Transverse colon (tissue), 4 donors: ENCODE results near the gene BNIP5. TPM values are rescaled to one million over a fixed set of nuclear protein-coding genes. Genes with fewer than 3 reads are reported as not detected.

Source experiments
- DNase-seq: peaks from one replicate; pipeline ENCODE4 v3.0.0-alpha.2; 2019
- H3K27ac ChIP-seq, 4 donors: fragments of 200-600 bp; sonication (generic); 2 replicates each; pipeline ENCODE4 v1.5.1; 2016 to 2018; ENCODE audit warnings: inconsistent platforms in 4 of 4
- H3K27me3 ChIP-seq: fragments of 200-600 bp; sonication (generic); 2 replicates; pipeline ENCODE4 v1.5.1; 2017; ENCODE audit warnings: inconsistent platforms
- H3K36me3 ChIP-seq, 4 donors: fragments of 200-600 bp; sonication (generic); 2 replicates each; pipeline ENCODE4 v1.5.1; 2017 to 2019; ENCODE audit warnings: inconsistent platforms in 4 of 4
- H3K4me1 ChIP-seq, 4 donors: fragments of 200-600 bp; sonication (generic); 2 replicates each; pipeline ENCODE4 v1.5.1; 2017 to 2020; ENCODE audit warnings: inconsistent platforms in 4 of 4
- H3K4me3 ChIP-seq, 4 donors: fragments of 200-600 bp; sonication (generic); 1 replicate in 1 of 4; 2 replicates in 3 of 4; pipeline versions ENCODE4 v1.5.1 to v1.6.1; 2017 to 2019; ENCODE audit warnings: inconsistent platforms in 4 of 4
- H3K9me3 ChIP-seq, 2 donors: fragments of 200-600 bp; sonication (generic); 2 replicates each; pipeline ENCODE4 v1.5.1; 2017 to 2019; ENCODE audit warnings: inconsistent platforms in 2 of 2
- CTCF ChIP-seq, 5 experiments: fragments of 200-600 bp in 3 of 5; fragments of 450-650 bp in 2 of 5; sonication (generic) in 3 of 5; IDR thresholded peaks; 1 replicate in 2 of 5; 2 replicates in 3 of 5; pipeline ENCODE4 v1.5.1; 2016 to 2017; ENCODE audit warnings: antibody characterized with exemption in 5 of 5, inconsistent platforms in 3 of 5, mild to moderate bottlenecking in 2 of 5, moderate library complexity in 1 of 5
- EP300 ChIP-seq: sonication (generic); formaldehyde crosslinking; IDR thresholded peaks from one replicate; pipeline ENCODE4 v1.6.1; 2017; ENCODE audit warnings: antibody characterized with exemption, low read depth
- POLR2A ChIP-seq: fragments of 450-650 bp; IDR thresholded peaks from one replicate; pipeline ENCODE4 v1.6.1; 2016; ENCODE audit warnings: antibody characterized with exemption, mild to moderate bottlenecking, moderate library complexity
- POLR2AphosphoS5 ChIP-seq, 3 donors: sonication (generic); formaldehyde crosslinking; IDR thresholded peaks; one replicate each; pipeline ENCODE4 v1.6.1; 2016; ENCODE audit warnings: antibody characterized with exemption in 3 of 3
- WGBS, 2 donors: methylation state at CpG; one replicate each; pipeline ENCODE4 v1.1.5; 2018; ENCODE audit warnings: low coverage in 1 of 2; 5-methylcytosine and 5-hydroxymethylcytosine counted together
- in situ Hi-C, 4 donors: fragments of 200-750 bp; cut with MboI; loops; one replicate each; pipeline versions ENCODE4 v1.15.0 to v1.15.1; 2017; ENCODE audit warnings: low sequenced_read_pairs in 3 of 4, low pct_ligation_motif_present in 1 of 4, low pct_unique_long_range_greater_than_20kb in 1 of 4
- intact Hi-C: fragments of 100-400 bp; cut with DNase I; formaldehyde crosslinking; loops from one replicate; pipeline ENCODE4 v1.15.1; 2023; ENCODE audit warnings: low total_unique reads
- total RNA-seq, 4 donors: library from RNA; depleted of rRNA; stranded (reverse); fragments of >200 nt; gene quantifications; one replicate each; pipeline ENCODE4 v1.1.0, GENCODE V29; 2016

The BNIP5 gene
- total RNA-seq, 4 donors from 2014 or later: 6.0 to 23.6 (median 14.1) TPM

- in situ Hi-C loops (loop anchor here in 3 of 4 donors (10.0 to 25.0 kb wide), 3 partner anchors 244 to 344 kb away; partner anchors contain the start of genes SLC26A8 (in 3 of the 3) and MAPK14 (in 1 of the 3)), intact Hi-C loops (no loop called here)
- TF ChIP-seq POLR2A (no peak), EP300 (no peak), POLR2AphosphoS5 (IDR thresholded peaks at IDR 0.05) (no peak), CTCF (IDR thresholded peaks at IDR 0.05) (no peak)
Measured at GRCh38 chr6:36355819-36356218, 19.1 kb upstream of the BNIP5 start.

DNA sequence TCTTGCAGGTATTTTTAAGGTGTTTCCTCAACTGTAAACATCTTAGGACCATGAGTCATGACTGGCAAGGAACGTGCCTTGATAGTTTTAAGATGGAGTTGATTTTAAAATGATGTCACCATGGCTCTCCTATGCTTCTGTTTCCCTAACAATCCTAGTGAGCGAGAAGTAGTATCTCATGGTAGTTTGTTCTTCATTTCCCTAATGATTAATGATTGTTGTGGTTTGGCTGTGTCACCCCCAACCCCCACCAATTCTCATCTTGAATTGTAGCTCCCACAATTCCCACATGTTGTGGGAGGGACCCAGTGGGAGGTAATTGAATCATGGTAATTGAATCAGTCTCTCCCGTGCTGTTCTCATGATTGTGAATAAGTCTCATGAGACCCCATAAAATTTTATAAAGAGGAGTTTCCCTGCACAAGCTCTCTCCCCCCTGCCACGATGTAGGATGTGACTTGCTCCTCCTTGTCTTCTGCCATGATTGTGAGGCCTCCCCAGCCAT, 16.8 kb upstream of the BNIP5 start:
- Histone ChIP-seq H3K9me3 (no peaks in the 10 kb centered on the region), H3K27ac (no peak overlapping the region), H3K27me3 (no peaks in the 10 kb centered on the region), H3K36me3 (no peaks in the 10 kb centered on the region), H3K4me1 (peaks cover 0 to 4% (median 0%) of the 10 kb centered on the region in 4 donors), H3K4me3 (no peak overlapping the region)
- TF ChIP-seq CTCF (IDR thresholded peaks at IDR 0.05) (no peak), POLR2AphosphoS5 (IDR thresholded peaks at IDR 0.05) (no peak), EP300 (no peak)
- WGBS, 2 donors: 44 to 75% methylated on average over 2 to 4 of the region's 4 CpGs
- no peak for DNase-seq
- in situ Hi-C loops: loop anchor here in 3 of 4 donors (10.0 to 25.0 kb wide), 3 partner anchors 241 to 341 kb away; partner anchors contain the start of genes SLC26A8 (in 3 of the 3) and MAPK14 (in 1 of the 3)
- intact Hi-C loops: no loop called here

More at GRCh38 chr6:36355819-36356218, 19.1 kb upstream of the BNIP5 start:
- no peaks in the 10 kb centered on the region for H3K9me3 ChIP-seq
- H3K4me1 ChIP-seq: peaks cover 0 to 17% (median 3%) of the 10 kb centered on the region in 4 donors
- WGBS, 2 donors: 76 to 82% methylated on average over 4 of the region's 4 CpGs
- DNase-seq: no peak
- H3K4me3 ChIP-seq: no peak overlapping the region
- no peaks in the 10 kb centered on the region for H3K27me3 ChIP-seq
- H3K36me3 ChIP-seq: no peaks in the 10 kb centered on the region
- no peak overlapping the region for H3K27ac ChIP-seq

GRCh38 chr6:36352477-36353157, 15.9 kb upstream of the BNIP5 start:
- 90 to 92% methylated on average over 8 of the region's 8 CpGs for WGBS, 2 donors
- Histone ChIP-seq H3K27me3 (no peaks in the 10 kb centered on the region), H3K9me3 (no peaks in the 10 kb centered on the region), H3K36me3 (no peaks in the 10 kb centered on the region), H3K4me1 (no peaks in the 10 kb centered on the region), H3K4me3 (no peak overlapping the region), H3K27ac (no peak overlapping the region)
- DNase-seq: no peak
- in situ Hi-C loops: loop anchor here in 3 of 4 donors (10.0 to 25.0 kb wide), 3 partner anchors 240 to 340 kb away; partner anchors contain the start of genes SLC26A8 (in 3 of the 3) and MAPK14 (in 1 of the 3)
- TF ChIP-seq POLR2AphosphoS5 (IDR thresholded peaks at IDR 0.05): no peak
- no peak for TF ChIP-seq EP300
- no peak for TF ChIP-seq POLR2A
- TF ChIP-seq CTCF (IDR thresholded peaks at IDR 0.05): no peak
- intact Hi-C loops: no loop called here

- in situ Hi-C loops (loop anchor here in 3 of 4 donors (10.0 to 25.0 kb wide), 3 partner anchors 239 to 339 kb away; partner anchors contain the start of genes SLC26A8 (in 3 of the 3) and MAPK14 (in 1 of the 3)), intact Hi-C loops (no loop called here)
- H3K4me3 ChIP-seq: no peak overlapping the region
- no peaks in the 10 kb centered on the region for H3K27me3 ChIP-seq
- H3K36me3 ChIP-seq: no peaks in the 10 kb centered on the region
- no peak overlapping the region for H3K27ac ChIP-seq
- WGBS, 2 donors: 62 to 80% methylated on average over 3 to 15 of the region's 15 CpGs
- no peaks in the 10 kb centered on the region for H3K4me1 ChIP-seq
- TF ChIP-seq POLR2A: no peak
- no peak for TF ChIP-seq CTCF (IDR thresholded peaks at IDR 0.05)
- TF ChIP-seq EP300: no peak
- TF ChIP-seq POLR2AphosphoS5 (IDR thresholded peaks at IDR 0.05): no peak
- DNase-seq: no peak
- no peaks in the 10 kb centered on the region for H3K9me3 ChIP-seq
Measured at GRCh38 chr6:36350681-36351571, 14.2 kb upstream of the BNIP5 start.
